Breast epithelium (tissue), 4 donors: ENCODE measurements around the gene PGP. TPM values are rescaled to one million over a fixed set of nuclear protein-coding genes. Genes with fewer than 3 reads are reported as not detected.

Experiments used
- DNase-seq, 2 donors: peaks; one replicate each; pipeline ENCODE4 v3.0.0-alpha.2; 2019; ENCODE audit warnings: low spot score in 2 of 2
- H3K27ac ChIP-seq, 2 donors: fragments of 200-600 bp; sonication (generic) in 1 of 2; one replicate each; pipeline ENCODE4 v1.5.1; 2016 to 2019; ENCODE audit warnings: mild to moderate bottlenecking in 1 of 2
- H3K27me3 ChIP-seq, 2 donors: fragments of 200-600 bp; sonication (generic) in 1 of 2; one replicate each; pipeline versions ENCODE4 v1.5.1 to v1.6.0; 2017 to 2019; ENCODE audit warnings: control low read depth in 1 of 2, mild to moderate bottlenecking in 1 of 2
- H3K36me3 ChIP-seq: fragments of 200-600 bp; one replicate; pipeline ENCODE4 v1.5.1; 2019
- H3K4me1 ChIP-seq, 2 donors: fragments of 200-600 bp; sonication (generic); one replicate each; pipeline ENCODE4 v1.5.1; 2016 to 2019; ENCODE audit warnings: control low read depth in 1 of 2
- H3K4me3 ChIP-seq, 3 donors: fragments of 200-600 bp; sonication (generic); 1 replicate in 2 of 3; 2 replicates in 1 of 3; pipeline ENCODE4 v1.5.1; 2016 to 2019; ENCODE audit warnings: mild to moderate bottlenecking in 3 of 3, moderate library complexity in 2 of 3
- H3K9me3 ChIP-seq, 2 donors: fragments of 200-600 bp; sonication (generic) in 1 of 2; one replicate each; pipeline ENCODE4 v1.5.1; 2016 to 2019; ENCODE audit warnings: control low read depth in 1 of 2
- POLR2A ChIP-seq: fragments of 450-650 bp; IDR thresholded peaks from one replicate; pipeline ENCODE4 v1.6.1; 2016; ENCODE audit warnings: antibody characterized with exemption, mild to moderate bottlenecking, moderate library complexity
- POLR2AphosphoS5 ChIP-seq, 3 donors: sonication (generic); formaldehyde crosslinking; IDR thresholded peaks; one replicate each; pipeline ENCODE4 v1.6.1; 2017; ENCODE audit warnings: antibody characterized with exemption in 3 of 3
- intact Hi-C: fragments of 100-400 bp; cut with DNase I; formaldehyde crosslinking; loops from one replicate; pipeline ENCODE4 v1.15.1; 2023; ENCODE audit warnings: low total_unique reads
- total RNA-seq, 3 donors: library from RNA; depleted of rRNA; stranded (reverse); fragments of >200 nt; gene quantifications; one replicate each; pipeline ENCODE4 v1.1.0, GENCODE V29; 2016
- TF ChIP-seq, protein P1 (sequence below), 3 donors: fragments of 450-650 bp; IDR thresholded peaks; one replicate each; pipeline ENCODE4 v1.5.1; 2016 to 2017; ENCODE audit warnings: antibody characterized with exemption in 3 of 3, mild to moderate bottlenecking in 3 of 3, moderate library complexity in 3 of 3

Gene PGP
- total RNA-seq, 3 donors from 2014 or later = 9.1 to 14.7 (median 12.9) TPM

DNA sequence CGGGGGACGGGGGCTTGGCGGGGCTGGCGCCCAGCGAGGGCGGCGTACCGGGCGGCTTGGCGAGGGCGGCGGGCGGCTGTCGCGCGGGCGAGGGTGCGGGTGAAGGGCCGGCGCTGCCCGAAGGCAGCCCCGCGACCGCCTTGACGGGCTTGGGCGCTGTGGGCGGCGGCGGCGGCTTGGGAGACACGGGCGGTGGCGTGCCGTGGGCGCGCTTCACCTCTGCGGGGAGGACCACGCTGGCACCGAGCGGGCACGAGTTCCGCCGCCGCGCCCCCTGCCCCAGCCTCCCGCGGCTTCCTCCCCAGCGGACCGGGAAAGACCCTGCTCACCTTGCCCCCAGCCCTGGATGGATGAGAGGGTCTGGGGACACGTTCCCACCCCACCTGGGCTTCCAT, 35.5 kb downstream of the PGP start:
- H3K4me1 ChIP-seq = no peaks in the 10 kb centered on the region
- TF ChIP-seq POLR2AphosphoS5 (IDR thresholded peaks at IDR 0.05) (no peak), POLR2A (no peak)
- TF ChIP-seq, protein P1, sequence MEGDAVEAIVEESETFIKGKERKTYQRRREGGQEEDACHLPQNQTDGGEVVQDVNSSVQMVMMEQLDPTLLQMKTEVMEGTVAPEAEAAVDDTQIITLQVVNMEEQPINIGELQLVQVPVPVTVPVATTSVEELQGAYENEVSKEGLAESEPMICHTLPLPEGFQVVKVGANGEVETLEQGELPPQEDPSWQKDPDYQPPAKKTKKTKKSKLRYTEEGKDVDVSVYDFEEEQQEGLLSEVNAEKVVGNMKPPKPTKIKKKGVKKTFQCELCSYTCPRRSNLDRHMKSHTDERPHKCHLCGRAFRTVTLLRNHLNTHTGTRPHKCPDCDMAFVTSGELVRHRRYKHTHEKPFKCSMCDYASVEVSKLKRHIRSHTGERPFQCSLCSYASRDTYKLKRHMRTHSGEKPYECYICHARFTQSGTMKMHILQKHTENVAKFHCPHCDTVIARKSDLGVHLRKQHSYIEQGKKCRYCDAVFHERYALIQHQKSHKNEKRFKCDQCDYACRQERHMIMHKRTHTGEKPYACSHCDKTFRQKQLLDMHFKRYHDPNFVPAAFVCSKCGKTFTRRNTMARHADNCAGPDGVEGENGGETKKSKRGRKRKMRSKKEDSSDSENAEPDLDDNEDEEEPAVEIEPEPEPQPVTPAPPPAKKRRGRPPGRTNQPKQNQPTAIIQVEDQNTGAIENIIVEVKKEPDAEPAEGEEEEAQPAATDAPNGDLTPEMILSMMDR (IDR thresholded peaks at IDR 0.05) = no peak
- H3K27ac ChIP-seq = no peak overlapping the region
- intact Hi-C loops = no loop called here
- H3K4me3 ChIP-seq = peak overlapping the region in 2 of 3 donors; percentile 11 to 22
- H3K27me3 ChIP-seq = no peaks in the 10 kb centered on the region
- no peak for DNase-seq
- H3K9me3 ChIP-seq = no peaks in the 10 kb centered on the region
- peaks cover 4% of the 10 kb centered on the region for H3K36me3 ChIP-seq

DNA sequence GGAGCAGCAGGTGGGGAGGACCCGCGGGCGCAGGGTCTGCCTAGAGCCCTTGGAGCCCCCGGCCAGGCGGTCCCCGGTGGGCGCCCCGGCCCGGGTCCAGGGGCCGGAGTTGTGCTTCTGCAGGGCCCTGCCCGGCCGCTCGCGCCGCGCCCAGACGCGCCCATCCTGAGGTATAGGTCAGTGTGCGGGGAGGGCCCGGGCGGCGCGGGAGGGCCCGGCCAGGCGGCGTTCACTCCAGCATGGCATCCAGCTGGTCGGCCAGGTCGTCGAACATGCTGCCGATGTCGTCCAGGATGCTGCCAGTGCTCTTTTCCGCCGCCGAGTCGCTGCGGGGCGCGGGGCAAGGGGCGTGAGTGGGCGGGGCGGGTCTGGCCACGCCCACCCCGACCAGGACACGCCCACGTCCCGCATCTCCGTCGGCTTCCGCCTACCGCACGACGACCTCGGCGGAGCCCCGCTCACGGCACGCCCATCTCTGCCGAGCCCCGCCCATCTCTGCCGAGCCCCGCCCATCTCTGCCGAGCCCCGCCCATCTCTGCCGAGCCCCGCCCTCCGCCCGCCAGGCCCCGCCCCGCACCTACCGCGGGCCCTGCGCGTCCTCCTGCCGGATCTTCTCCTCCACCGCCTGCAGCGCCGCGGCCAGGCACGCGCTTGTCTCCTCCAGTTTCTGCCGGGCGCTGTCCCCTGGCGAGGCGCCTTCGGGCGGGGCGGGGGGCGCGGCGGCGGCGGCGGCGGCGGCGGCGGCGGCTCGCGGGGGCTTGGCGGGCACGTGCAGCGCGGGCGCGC, 36.1 kb downstream of the PGP start:
- Histone ChIP-seq H3K9me3 (no peaks in the 10 kb centered on the region), H3K27me3 (no peaks in the 10 kb centered on the region), H3K27ac (no peak overlapping the region), H3K36me3 (peaks cover 4% of the 10 kb centered on the region), H3K4me3 (no peak overlapping the region), H3K4me1 (no peaks in the 10 kb centered on the region)
- no peak for DNase-seq
- TF ChIP-seq POLR2A = no peak
- TF ChIP-seq, protein P1 (IDR thresholded peaks at IDR 0.05) = no peak
- TF ChIP-seq POLR2AphosphoS5 (IDR thresholded peaks at IDR 0.05) = no peak
- intact Hi-C loops = no loop called here

DNA sequence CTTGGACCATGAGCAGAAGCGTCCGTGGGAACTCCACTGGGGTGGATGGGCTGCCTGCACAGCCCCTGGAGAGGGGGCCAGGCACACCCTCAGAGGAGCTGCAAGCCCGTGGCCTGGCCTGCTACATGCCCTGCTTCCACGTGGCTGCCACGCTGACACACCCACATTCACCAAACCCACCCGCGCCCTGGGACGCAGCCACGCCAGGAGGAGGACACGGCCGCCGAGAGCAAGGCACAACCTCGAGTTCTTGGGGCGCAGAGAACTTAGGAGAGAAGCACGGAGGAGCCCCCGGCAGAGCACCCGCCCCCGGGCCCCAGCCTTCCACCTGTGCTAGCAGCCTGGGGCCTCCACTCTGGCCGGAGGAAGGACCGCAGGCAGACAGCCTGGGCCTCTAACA, 37.1 kb downstream of the PGP start:
- no peak for DNase-seq
- no peak for TF ChIP-seq POLR2AphosphoS5 (IDR thresholded peaks at IDR 0.05)
- TF ChIP-seq, protein P1 (IDR thresholded peaks at IDR 0.05) = no peak
- TF ChIP-seq POLR2A = no peak
- Histone ChIP-seq H3K4me3 (no peak overlapping the region), H3K9me3 (no peaks in the 10 kb centered on the region), H3K27me3 (no peaks in the 10 kb centered on the region), H3K36me3 (peaks cover 4% of the 10 kb centered on the region), H3K4me1 (no peaks in the 10 kb centered on the region), H3K27ac (no peak overlapping the region)
- intact Hi-C loops = no loop called here

DNA sequence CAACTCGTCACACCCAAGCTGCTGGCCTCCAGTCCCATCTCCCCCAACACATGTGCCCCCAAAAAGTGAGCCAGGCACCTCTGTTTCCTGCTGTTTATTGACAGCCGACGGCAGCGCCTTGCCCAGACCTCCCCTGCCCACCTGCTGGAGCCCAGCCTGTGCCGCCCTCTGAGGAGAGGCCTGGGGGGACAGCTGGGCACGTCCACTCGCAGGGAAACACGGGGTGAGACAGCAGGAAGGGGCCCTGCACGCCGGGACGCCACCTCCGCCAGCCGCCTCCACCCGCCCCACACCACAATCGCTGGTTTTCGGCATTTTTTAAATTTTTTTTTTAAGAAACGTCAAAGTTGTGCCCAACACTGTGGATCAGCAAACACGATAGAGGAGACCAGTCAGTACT, 37.5 kb downstream of the PGP start:
- no peak overlapping the region for H3K4me3 ChIP-seq
- H3K27ac ChIP-seq = no peak overlapping the region
- H3K36me3 ChIP-seq = peaks cover 4% of the 10 kb centered on the region
- H3K4me1 ChIP-seq = no peaks in the 10 kb centered on the region
- no peak for DNase-seq
- H3K27me3 ChIP-seq = no peaks in the 10 kb centered on the region
- intact Hi-C loops = no loop called here
- no peaks in the 10 kb centered on the region for H3K9me3 ChIP-seq
- TF ChIP-seq POLR2A (no peak), POLR2AphosphoS5 (IDR thresholded peaks at IDR 0.05) (no peak)
- TF ChIP-seq, protein P1 (IDR thresholded peaks at IDR 0.05) = no peak

DNA sequence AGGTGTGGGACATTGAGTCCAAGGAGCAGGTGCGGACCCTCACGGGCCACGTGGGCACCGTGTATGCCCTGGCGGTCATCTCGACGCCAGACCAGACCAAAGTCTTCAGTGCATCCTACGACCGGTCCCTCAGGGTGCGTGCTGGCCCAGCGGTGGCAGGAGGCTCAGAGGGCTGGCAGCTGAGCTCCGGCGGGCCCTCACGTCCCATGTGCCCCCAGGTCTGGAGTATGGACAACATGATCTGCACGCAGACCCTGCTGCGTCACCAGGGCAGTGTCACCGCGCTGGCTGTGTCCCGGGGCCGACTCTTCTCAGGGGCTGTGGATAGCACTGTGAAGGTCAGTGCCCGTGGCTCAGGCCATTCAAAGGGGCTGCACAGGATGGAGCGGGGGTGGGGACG, 38.6 kb downstream of the PGP start:
- Histone ChIP-seq H3K9me3 (no peaks in the 10 kb centered on the region), H3K27me3 (no peaks in the 10 kb centered on the region), H3K4me3 (no peak overlapping the region), H3K36me3 (peaks cover 4% of the 10 kb centered on the region), H3K27ac (no peak overlapping the region), H3K4me1 (no peaks in the 10 kb centered on the region)
- TF ChIP-seq, protein P1 (IDR thresholded peaks at IDR 0.05) = no peak
- no peak for TF ChIP-seq POLR2A
- no peak for TF ChIP-seq POLR2AphosphoS5 (IDR thresholded peaks at IDR 0.05)
- intact Hi-C loops = no loop called here
- no peak for DNase-seq
